ENCODE results near the gene PCDHGB2.

Gene PCDHGB2

DNA sequence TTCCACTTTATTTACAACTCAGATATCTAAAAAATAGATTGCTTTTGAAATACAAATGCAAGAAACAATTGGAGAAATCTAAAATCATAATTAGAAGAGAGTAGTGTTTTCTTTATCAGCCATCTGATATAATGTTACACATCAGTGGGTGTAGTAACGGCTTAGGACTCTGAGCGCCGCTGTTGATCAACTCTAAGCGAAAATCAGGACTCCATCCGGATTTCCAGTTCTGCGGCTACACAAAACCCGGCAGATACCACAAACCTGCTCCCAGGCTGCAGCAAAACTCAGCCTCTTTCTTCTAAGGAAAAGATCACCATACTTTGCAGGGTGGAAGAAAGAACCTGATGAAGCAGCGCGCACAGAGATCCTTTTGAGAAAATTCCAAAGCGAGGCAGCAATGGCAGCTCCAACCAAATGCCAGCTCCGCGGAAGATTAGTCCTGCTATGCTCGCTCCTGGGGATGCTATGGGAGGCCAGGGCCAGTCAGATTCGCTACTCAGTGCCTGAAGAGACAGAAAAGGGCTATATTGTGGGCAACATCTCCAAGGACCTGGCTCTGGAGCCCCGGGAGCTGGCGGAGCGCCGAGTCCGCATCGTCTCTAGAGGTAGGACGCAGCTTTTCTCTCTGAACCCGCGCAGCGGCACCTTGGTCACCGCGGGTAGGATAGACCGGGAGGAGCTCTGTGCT lies 42.9 kb downstream of the PCDHGB2 start, which contains the start of gene PCDHGA9:
TSS of gene PCDHGA9 (plus strand) at position 226 of the 691 bp plus-strand sequence. CDS start at position 401, 175 bp downstream.
- peak within 1 kb of the TSS; percentile 36 for H3K4me3 ChIP-seq (ENCODE audit: low read length)
- TF ChIP-seq, protein P1, sequence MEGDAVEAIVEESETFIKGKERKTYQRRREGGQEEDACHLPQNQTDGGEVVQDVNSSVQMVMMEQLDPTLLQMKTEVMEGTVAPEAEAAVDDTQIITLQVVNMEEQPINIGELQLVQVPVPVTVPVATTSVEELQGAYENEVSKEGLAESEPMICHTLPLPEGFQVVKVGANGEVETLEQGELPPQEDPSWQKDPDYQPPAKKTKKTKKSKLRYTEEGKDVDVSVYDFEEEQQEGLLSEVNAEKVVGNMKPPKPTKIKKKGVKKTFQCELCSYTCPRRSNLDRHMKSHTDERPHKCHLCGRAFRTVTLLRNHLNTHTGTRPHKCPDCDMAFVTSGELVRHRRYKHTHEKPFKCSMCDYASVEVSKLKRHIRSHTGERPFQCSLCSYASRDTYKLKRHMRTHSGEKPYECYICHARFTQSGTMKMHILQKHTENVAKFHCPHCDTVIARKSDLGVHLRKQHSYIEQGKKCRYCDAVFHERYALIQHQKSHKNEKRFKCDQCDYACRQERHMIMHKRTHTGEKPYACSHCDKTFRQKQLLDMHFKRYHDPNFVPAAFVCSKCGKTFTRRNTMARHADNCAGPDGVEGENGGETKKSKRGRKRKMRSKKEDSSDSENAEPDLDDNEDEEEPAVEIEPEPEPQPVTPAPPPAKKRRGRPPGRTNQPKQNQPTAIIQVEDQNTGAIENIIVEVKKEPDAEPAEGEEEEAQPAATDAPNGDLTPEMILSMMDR (conservative IDR thresholded peaks at IDR 0.05; ENCODE audit: low read length), result peak; percentile 50
- peak; percentile 41 for DNase-seq (ENCODE audit: low read depth)

DNA sequence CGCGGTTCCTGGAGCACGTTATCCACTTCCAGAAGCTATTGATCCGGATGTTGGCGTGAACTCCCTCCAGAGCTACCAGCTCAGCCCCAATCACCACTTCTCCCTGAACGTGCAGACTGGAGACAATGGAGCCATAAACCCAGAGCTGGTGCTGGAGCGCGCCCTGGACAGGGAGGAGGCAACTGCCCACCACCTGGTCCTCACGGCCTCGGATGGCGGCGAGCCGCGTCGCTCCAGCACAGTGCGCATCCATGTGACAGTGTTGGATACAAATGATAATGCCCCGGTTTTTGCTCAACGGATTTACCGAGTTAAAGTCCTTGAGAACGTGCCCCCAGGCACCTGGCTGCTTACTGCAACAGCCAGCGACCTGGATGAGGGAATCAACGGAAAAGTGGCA lies 43.6 kb downstream of the PCDHGB2 start:
- TF ChIP-seq, protein P1 (conservative IDR thresholded peaks at IDR 0.05; ENCODE audit: low read length), result no peak
- DNase-seq (ENCODE audit: low read depth), result no peak
- no peak overlapping the region for H3K4me3 ChIP-seq (ENCODE audit: low read length)

DNA sequence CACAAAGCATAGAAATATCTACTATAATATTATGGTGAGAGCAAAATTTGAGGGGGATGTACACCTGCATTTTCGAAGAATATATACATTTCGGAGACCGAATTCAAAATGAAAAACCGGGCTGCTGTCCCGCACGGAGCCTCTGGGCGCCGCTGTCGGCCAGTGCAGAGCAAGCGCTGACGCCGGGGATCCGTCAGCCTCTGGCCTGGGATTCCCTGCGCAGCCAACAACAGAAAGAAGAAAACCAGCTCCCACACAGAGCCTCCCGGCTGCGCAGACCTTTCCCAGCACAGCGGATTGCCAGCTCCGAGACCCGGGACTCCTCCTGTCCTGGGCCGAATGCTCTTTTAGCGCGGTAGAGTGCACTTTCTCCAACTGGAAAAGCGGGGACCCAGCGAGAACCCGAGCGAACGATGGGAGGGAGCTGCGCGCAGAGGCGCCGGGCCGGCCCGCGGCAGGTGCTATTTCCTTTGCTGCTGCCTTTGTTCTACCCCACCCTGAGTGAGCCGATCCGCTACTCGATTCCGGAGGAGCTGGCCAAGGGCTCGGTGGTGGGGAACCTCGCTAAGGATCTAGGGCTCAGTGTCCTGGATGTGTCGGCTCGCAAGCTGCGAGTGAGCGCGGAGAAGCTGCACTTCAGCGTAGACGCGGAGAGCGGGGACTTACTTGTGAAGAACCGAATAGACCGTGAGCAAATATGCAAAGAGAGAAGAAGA lies 48.2 kb downstream of the PCDHGB2 start, which contains the start of gene PCDHGB6:
TSS of gene PCDHGB6 (plus strand) at position 232 of the 716 bp plus-strand sequence. CDS start at position 414, 182 bp downstream.
- peak; percentile 37 for DNase-seq (ENCODE audit: low read depth)

DNA sequence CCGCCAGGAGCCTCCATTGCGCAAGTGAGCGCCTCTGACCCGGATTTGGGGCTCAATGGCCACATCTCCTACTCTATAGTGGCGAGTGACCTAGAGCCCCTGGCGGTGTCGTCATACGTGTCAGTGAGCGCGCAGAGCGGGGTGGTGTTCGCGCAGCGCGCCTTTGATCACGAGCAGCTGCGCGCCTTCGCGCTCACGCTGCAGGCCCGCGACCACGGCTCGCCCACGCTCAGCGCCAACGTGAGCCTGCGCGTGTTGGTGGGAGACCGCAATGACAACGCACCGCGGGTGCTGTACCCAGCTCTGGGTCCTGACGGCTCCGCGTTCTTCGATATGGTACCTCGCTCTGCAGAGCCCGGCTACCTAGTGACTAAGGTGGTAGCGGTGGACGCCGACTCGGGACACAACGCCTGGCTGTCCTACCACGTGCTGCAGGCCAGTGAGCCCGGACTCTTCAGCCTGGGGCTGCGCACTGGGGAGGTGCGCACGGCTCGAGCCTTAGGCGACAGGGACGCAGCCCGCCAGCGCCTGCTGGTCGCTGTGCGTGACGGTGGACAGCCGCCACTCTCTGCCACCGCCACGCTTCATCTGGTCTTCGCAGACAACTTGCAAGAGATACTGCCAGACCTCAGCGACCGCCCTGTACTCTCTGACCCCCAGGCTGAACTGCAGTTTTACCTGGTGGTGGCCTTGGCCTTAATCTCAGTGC lies 50.0 kb downstream of the PCDHGB2 start:
- no peak for DNase-seq (ENCODE audit: low read depth)
- TF ChIP-seq, protein P1 (conservative IDR thresholded peaks at IDR 0.05; ENCODE audit: low read length), result no peak
- no peak overlapping the region for H3K4me3 ChIP-seq (ENCODE audit: low read length)

More for the DNA sequence above, 48.2 kb downstream of the PCDHGB2 start, which contains the start of gene PCDHGB6:
- TF ChIP-seq, protein P1 (conservative IDR thresholded peaks at IDR 0.05; ENCODE audit: low read length), result peak; percentile 59
- peak within 1 kb of the TSS; percentile 45 for H3K4me3 ChIP-seq (ENCODE audit: low read length)

DNA sequence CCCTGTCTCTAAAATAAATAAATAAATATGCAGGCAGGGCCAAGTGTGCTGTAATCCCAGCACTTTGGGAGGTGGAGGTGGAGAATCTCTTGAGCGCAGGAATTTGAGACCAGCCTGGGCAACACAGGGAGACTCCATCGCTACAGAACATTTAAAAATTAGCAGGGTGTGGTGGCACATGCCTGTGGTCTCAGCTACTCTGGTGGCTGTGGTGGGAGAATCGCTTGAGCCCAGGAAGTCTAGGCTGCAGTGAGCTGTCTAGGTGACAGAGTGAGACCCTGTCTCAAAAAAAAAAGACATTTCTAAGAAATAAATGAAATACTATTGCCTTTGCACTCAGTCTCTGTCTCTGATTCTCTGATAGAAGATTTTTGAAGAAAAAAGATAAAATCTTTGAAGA lies 51.8 kb downstream of the PCDHGB2 start:
- no peak overlapping the region for H3K4me3 ChIP-seq (ENCODE audit: low read length)
- TF ChIP-seq, protein P1 (conservative IDR thresholded peaks at IDR 0.05; ENCODE audit: low read length), result no peak
- no peak for DNase-seq (ENCODE audit: low read depth)

Measured in AG10803 (cell line).